KMS-11 (cell line): ENCODE results near the gene FAM83D.

Source experiments
- H2AFZ ChIP-seq: fragments of 200-600 bp; sonication (generic); 2 replicates; pipeline ENCODE4 v1.6.1; 2016; ENCODE audit warnings: antibody characterized with exemption, mixed run types, low read depth
- H3K27ac ChIP-seq: fragments of 200-600 bp; sonication (generic); 2 replicates; pipeline ENCODE4 v1.6.1; 2016; ENCODE audit warnings: mild to moderate bottlenecking, mixed run types
- H3K27me3 ChIP-seq: fragments of 200-600 bp; sonication (generic); 2 replicates; pipeline ENCODE4 v1.6.1; 2017; ENCODE audit warnings: mild to moderate bottlenecking, low read depth, mixed run types, moderate library complexity; ENCODE audit not compliant: insufficient read depth
- H3K36me3 ChIP-seq: fragments of 200-600 bp; sonication (generic); 2 replicates; pipeline ENCODE4 v1.6.1; 2017; ENCODE audit warnings: mild to moderate bottlenecking, mixed run types; ENCODE audit not compliant: insufficient read depth
- H3K4me1 ChIP-seq: fragments of 200-600 bp; sonication (generic); 2 replicates; pipeline ENCODE4 v1.6.1; 2016; ENCODE audit warnings: mild to moderate bottlenecking, low read depth, mixed run types; ENCODE audit not compliant: poor library complexity, severe bottlenecking
- H3K4me2 ChIP-seq: fragments of 200-600 bp; sonication (generic); 2 replicates; pipeline ENCODE4 v1.7.0; 2016; ENCODE audit warnings: mild to moderate bottlenecking, mixed run types
- H3K4me3 ChIP-seq: fragments of 200-600 bp; sonication (generic); IDR thresholded peaks from 2 replicates; pipeline ENCODE4 v1.6.1; 2017; ENCODE audit warnings: low read depth, low read length, mixed read lengths; ENCODE audit not compliant: insufficient read depth
- H3K79me2 ChIP-seq: fragments of 200-600 bp; sonication (generic); 2 replicates; pipeline ENCODE4 v1.6.1; 2016; ENCODE audit warnings: low read depth, mixed run types; ENCODE audit not compliant: insufficient read depth
- H3K9ac ChIP-seq: fragments of 200-600 bp; sonication (generic); 2 replicates; pipeline ENCODE4 v1.6.1; 2016; ENCODE audit warnings: mild to moderate bottlenecking, mixed run types
- H4K20me1 ChIP-seq: fragments of 200-600 bp; sonication (generic); 2 replicates; pipeline ENCODE4 v1.6.1; 2016; ENCODE audit warnings: mild to moderate bottlenecking, mixed run types; ENCODE audit not compliant: insufficient read depth
- CTCF ChIP-seq: fragments of 200-600 bp; sonication (generic); conservative IDR thresholded peaks from 2 replicates; pipeline ENCODE4 v1.6.1; 2017; ENCODE audit warnings: low read depth, mild to moderate bottlenecking, antibody characterized with exemption, low read length, moderate library complexity, mixed read lengths

Gene FAM83D

GRCh38 chr20:38973645-38974044 is 47.4 kb downstream of the FAM83D start:
- TF ChIP-seq CTCF: no peak
- Histone ChIP-seq H3K9ac (no peak overlapping the region), H3K4me1 (peaks cover 15% of the 10 kb centered on the region), H3K27ac (no peak overlapping the region), H3K4me2 (no peak overlapping the region), H4K20me1 (no peaks in the 10 kb centered on the region), H3K36me3 (no peaks in the 10 kb centered on the region), H3K27me3 (no peaks in the 10 kb centered on the region), H3K4me3 (no peak overlapping the region), H3K79me2 (no peaks in the 10 kb centered on the region), H2AFZ (no peak overlapping the region)

- no peak overlapping the region for H3K9ac ChIP-seq
- no peak for TF ChIP-seq CTCF
- H3K4me1 ChIP-seq: peaks cover 15% of the 10 kb centered on the region
- H4K20me1 ChIP-seq: no peaks in the 10 kb centered on the region
- no peak overlapping the region for H3K4me3 ChIP-seq
- no peak overlapping the region for H2AFZ ChIP-seq
- H3K4me2 ChIP-seq: no peak overlapping the region
- no peaks in the 10 kb centered on the region for H3K27me3 ChIP-seq
- no peaks in the 10 kb centered on the region for H3K36me3 ChIP-seq
- no peaks in the 10 kb centered on the region for H3K79me2 ChIP-seq
- H3K27ac ChIP-seq: peak overlapping the region; percentile 3; the same call in 1 of the 2 replicates
Observed at GRCh38 chr20:38975539-38976120, 49.4 kb downstream of the FAM83D start.

GRCh38 chr20:38979434-38979833 is 53.2 kb downstream of the FAM83D start:
- H3K79me2 ChIP-seq: no peaks in the 10 kb centered on the region
- no peak for TF ChIP-seq CTCF
- no peak overlapping the region for H3K4me3 ChIP-seq

GRCh38 chr20:38979842-38980241 is 53.6 kb downstream of the FAM83D start:
- no peaks in the 10 kb centered on the region for H4K20me1 ChIP-seq
- no peak for TF ChIP-seq CTCF
- H3K4me3 ChIP-seq: no peak overlapping the region
- no peaks in the 10 kb centered on the region for H3K36me3 ChIP-seq
- no peaks in the 10 kb centered on the region for H3K27me3 ChIP-seq
- peaks cover 22% of the 10 kb centered on the region for H3K4me1 ChIP-seq
- no peaks in the 10 kb centered on the region for H3K79me2 ChIP-seq
- H2AFZ ChIP-seq: no peak overlapping the region
- no peak overlapping the region for H3K27ac ChIP-seq
- H3K9ac ChIP-seq: no peak overlapping the region
- H3K4me2 ChIP-seq: no peak overlapping the region

More at GRCh38 chr20:38979434-38979833, 53.2 kb downstream of the FAM83D start:
- Histone ChIP-seq H3K4me2 (no peak overlapping the region), H3K27ac (no peak overlapping the region), H3K9ac (no peak overlapping the region), H3K4me1 (peaks cover 18% of the 10 kb centered on the region), H3K36me3 (no peaks in the 10 kb centered on the region), H4K20me1 (no peaks in the 10 kb centered on the region), H2AFZ (no peak overlapping the region), H3K27me3 (no peaks in the 10 kb centered on the region)
